ENCODE results near the gene CCR3. TPM values are rescaled to one million over a fixed set of nuclear protein-coding genes. Genes with fewer than 3 reads are reported as not detected.

Gene CCR3
- total and polyA plus RNA-seq, 9 of the 15 experiments (the other 6 are each of a cell fraction or from before 2014, with no cell fraction given): not detected

DNA sequence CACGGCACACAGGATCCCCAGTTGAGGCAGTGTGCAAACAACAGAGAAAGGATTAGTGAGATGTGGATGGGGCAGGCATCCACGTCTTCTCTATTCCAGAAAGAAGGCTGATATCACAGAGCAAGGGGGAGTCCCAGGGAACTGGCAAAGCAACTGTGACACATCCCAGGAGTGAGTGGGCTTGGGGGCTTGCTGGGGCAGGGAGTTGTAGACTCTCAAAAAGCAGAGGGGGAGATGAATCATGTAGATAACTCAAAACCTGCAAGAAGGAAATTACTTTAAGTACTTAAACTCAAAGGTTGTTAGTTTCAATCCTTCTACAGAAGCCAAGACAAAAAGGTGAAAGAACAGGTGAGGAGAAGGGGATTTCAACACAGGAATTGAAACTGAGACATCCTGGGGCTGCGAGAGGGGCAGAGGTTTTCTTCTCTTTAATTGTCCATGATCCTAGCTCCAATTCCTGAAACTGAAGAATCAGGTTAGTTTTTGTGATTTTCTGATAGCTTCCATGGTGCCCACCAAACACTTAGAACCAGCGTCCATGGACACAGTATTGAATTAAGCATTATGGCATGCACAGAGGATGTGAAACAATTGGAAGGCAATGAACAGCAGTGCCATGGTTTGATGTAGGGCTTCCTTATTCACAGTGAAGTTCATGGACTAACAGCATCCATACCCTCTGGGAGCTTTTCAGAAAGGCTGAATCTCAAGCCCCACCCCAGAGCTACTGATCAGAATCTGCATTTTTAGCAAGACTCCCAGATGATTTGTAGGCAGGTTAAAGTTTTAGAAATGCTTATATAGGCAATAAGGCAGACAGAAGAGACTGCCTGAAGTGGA, 52.0 kb downstream of the CCR3 start:
- no peak overlapping the region for H3K4me3 ChIP-seq
- no peak for ATAC-seq
- no peaks in the 10 kb centered on the region; a peak in 1 of 5 replicates for H3K4me1 ChIP-seq (replicated peaks in 1 of 2; ENCODE audit: control insufficient read depth in 2 of 2, insufficient read depth in 2 of 2, low read length in 2 of 2)
- H2AFZ ChIP-seq (ENCODE audit: low read depth, low read length): no peak overlapping the region
- H3K36me3 ChIP-seq (ENCODE audit: control insufficient read depth, insufficient read depth, low read length): no peaks in the 10 kb centered on the region
- no peak for DNase-seq (ENCODE audit: extremely low read depth in 1 of 4, low spot score in 3 of 4)
- H4K20me1 ChIP-seq (replicated peaks; ENCODE audit: control insufficient read depth, insufficient read depth, low read length): no peaks in the 10 kb centered on the region
- no peaks in the 10 kb centered on the region for H3K9me1 ChIP-seq (ENCODE audit: control insufficient read depth, insufficient read depth, low read length)
- CTCF ChIA-PET (ENCODE audit: low intra/inter-chr PET ratio): no interaction called here
- 1% methylated on average over 4 of the region's 4 CpGs for WGBS (ENCODE audit: insufficient coverage, low coverage, missing lambda C conversion rate)
- FAIRE-seq: no peak
- in situ Hi-C loops (cut with MboI): no loop called here
- no peak overlapping the region for H3K4me2 ChIP-seq (ENCODE audit: insufficient read depth, low read length)
- intact Hi-C loops (cut with micrococcal nuclease): loop anchor here (5.0 kb wide), 2 partner anchors 78 to 133 kb away; partner anchors contain the start of gene CCR5
- H3K27ac ChIP-seq (ENCODE audit: extremely low read depth, low read depth, low read length): no peak overlapping the region
- H3K9ac ChIP-seq (ENCODE audit: insufficient read depth in 1 of 2, low read depth in 2 of 2, low read length in 2 of 2): no peak overlapping the region
- TF ChIP-seq RB1 (IDR thresholded peaks at IDR 0.05; ENCODE audit: low read depth) (no peak), CXXC5 (CRISPR knock-in tag; IDR thresholded peaks at IDR 0.05) (no peak), KAT8 (IDR thresholded peaks at IDR 0.05; ENCODE audit: low read depth) (no peak), ZNF444 (CRISPR knock-in tag; IDR thresholded peaks at IDR 0.05) (no peak)
- peaks cover 8 to 17% of the 10 kb centered on the region in 2 experiments for H3K27me3 ChIP-seq (ENCODE audit: control insufficient read depth in 2 of 2, insufficient read depth in 2 of 2, low read length in 2 of 2)
- no peaks in the 10 kb centered on the region for H3K79me2 ChIP-seq (ENCODE audit: control insufficient read depth, insufficient read depth, low read length)
- POLR2A ChIA-PET: interaction anchor here (0.6 kb wide), 1 partner anchor 174 kb away, joined by 3 read pairs; no protein-coding TSS in a partner anchor
- H3K9me3 ChIP-seq (replicated peaks; ENCODE audit: control insufficient read depth, insufficient read depth, low read depth, low read length): no peaks in the 10 kb centered on the region
- no TSS peak for BruUV-seq (replicated peaks)

- intact Hi-C loops (cut with micrococcal nuclease): no loop called here
- TF ChIP-seq NUFIP1 (IDR thresholded peaks at IDR 0.05; ENCODE audit: partially characterized antibody) (no peak), ZC3H11A (IDR thresholded peaks at IDR 0.05; ENCODE audit: low read depth, low read length) (no peak), CBX5 (IDR thresholded peaks at IDR 0.05; ENCODE audit: borderline replicate concordance, low read depth) (no peak), MCM2 (IDR thresholded peaks at IDR 0.05; ENCODE audit: low read depth) (no peak), NR2C2 (CRISPR knock-in tag; IDR thresholded peaks at IDR 0.05) (no peak), NR2C2 (tag; IDR thresholded peaks at IDR 0.05) (no peak), RBFOX2 (IDR thresholded peaks at IDR 0.05; ENCODE audit: low read depth, low read length) (no peak)
- TF ChIP-seq, protein P1, sequence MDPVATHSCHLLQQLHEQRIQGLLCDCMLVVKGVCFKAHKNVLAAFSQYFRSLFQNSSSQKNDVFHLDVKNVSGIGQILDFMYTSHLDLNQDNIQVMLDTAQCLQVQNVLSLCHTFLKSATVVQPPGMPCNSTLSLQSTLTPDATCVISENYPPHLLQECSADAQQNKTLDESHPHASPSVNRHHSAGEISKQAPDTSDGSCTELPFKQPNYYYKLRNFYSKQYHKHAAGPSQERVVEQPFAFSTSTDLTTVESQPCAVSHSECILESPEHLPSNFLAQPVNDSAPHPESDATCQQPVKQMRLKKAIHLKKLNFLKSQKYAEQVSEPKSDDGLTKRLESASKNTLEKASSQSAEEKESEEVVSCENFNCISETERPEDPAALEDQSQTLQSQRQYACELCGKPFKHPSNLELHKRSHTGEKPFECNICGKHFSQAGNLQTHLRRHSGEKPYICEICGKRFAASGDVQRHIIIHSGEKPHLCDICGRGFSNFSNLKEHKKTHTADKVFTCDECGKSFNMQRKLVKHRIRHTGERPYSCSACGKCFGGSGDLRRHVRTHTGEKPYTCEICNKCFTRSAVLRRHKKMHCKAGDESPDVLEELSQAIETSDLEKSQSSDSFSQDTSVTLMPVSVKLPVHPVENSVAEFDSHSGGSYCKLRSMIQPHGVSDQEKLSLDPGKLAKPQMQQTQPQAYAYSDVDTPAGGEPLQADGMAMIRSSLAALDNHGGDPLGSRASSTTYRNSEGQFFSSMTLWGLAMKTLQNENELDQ (CRISPR knock-in tag; IDR thresholded peaks at IDR 0.05; ENCODE audit: borderline replicate concordance): no peak
Observed at GRCh38 chr3:46296826-46297225, 54.6 kb downstream of the CCR3 start.

More at GRCh38 chr3:46296826-46297225, 54.6 kb downstream of the CCR3 start:
- no peak overlapping the region for H3K27ac ChIP-seq (ENCODE audit: extremely low read depth, low read depth, low read length)
- H3K79me2 ChIP-seq (ENCODE audit: control insufficient read depth, insufficient read depth, low read length): no peaks in the 10 kb centered on the region
- 0% methylated on average over 1 of the region's 1 CpG for WGBS (ENCODE audit: insufficient coverage, low coverage, missing lambda C conversion rate)
- H3K4me1 ChIP-seq (replicated peaks in 1 of 2; ENCODE audit: control insufficient read depth in 2 of 2, insufficient read depth in 2 of 2, low read length in 2 of 2): no peaks in the 10 kb centered on the region; a peak in 1 of 5 replicates
- POLR2A ChIA-PET: no interaction called here
- H3K4me3 ChIP-seq: no peak overlapping the region
- no peaks in the 10 kb centered on the region for H3K9me3 ChIP-seq (replicated peaks; ENCODE audit: control insufficient read depth, insufficient read depth, low read depth, low read length)
- DNase-seq (ENCODE audit: extremely low read depth in 1 of 4, low spot score in 3 of 4) (no peak), FAIRE-seq (no peak), ATAC-seq (no peak)
- no peaks in the 10 kb centered on the region for H4K20me1 ChIP-seq (replicated peaks; ENCODE audit: control insufficient read depth, insufficient read depth, low read length)
- H3K9ac ChIP-seq (ENCODE audit: insufficient read depth in 1 of 2, low read depth in 2 of 2, low read length in 2 of 2): no peak overlapping the region
- CTCF ChIA-PET (ENCODE audit: low intra/inter-chr PET ratio): no interaction called here
- no peak overlapping the region for H2AFZ ChIP-seq (ENCODE audit: low read depth, low read length)
- H3K4me2 ChIP-seq (ENCODE audit: insufficient read depth, low read length): no peak overlapping the region
- no peaks in the 10 kb centered on the region for H3K36me3 ChIP-seq (ENCODE audit: control insufficient read depth, insufficient read depth, low read length)
- H3K9me1 ChIP-seq (ENCODE audit: control insufficient read depth, insufficient read depth, low read length): no peaks in the 10 kb centered on the region
- H3K27me3 ChIP-seq (ENCODE audit: control insufficient read depth in 2 of 2, insufficient read depth in 2 of 2, low read length in 2 of 2): peaks cover 14 to 20% of the 10 kb centered on the region in 2 experiments; a peak in 4 of 5 replicates
- in situ Hi-C loops (cut with MboI): no loop called here
- BruUV-seq (replicated peaks): no TSS peak

Data from K562 (cell line).